GM18498 (cell line): ENCODE results near the gene CYP20A1.
A peak's percentile ranks its signal among the peaks of the same experiment; 100 is the strongest.
"Not testable (repeated sequence)": the region's sequence is repeated elsewhere in the genome, so short reads cannot be mapped to it uniquely, and the experiment has no call there.

ENCODE experiments used
- ATAC-seq: cut with Tn5 transposase; IDR thresholded peaks from one replicate; pipeline ENCODE4 v1.9.1; 2021; ENCODE audit warnings: mild to moderate bottlenecking, moderate library complexity; ENCODE audit not compliant: unreplicated experiment

CYP20A1 gene

GRCh38 chr2:203279288-203279687, 40.5 kb downstream of the CYP20A1 start:
- ATAC-seq = no peak

- ATAC-seq = no peak
Observed at GRCh38 chr2:203280428-203281064, 41.7 kb downstream of the CYP20A1 start.

- ATAC-seq = no peak
Observed at GRCh38 chr2:203282101-203282500, 43.3 kb downstream of the CYP20A1 start.

- ATAC-seq = no peak
Observed at GRCh38 chr2:203286532-203286931, 47.7 kb downstream of the CYP20A1 start.

GRCh38 chr2:203301667-203302066, 62.8 kb downstream of the CYP20A1 start:
- ATAC-seq = no peak

- ATAC-seq = not testable (repeated sequence)
Observed at GRCh38 chr2:203302586-203302985, 63.8 kb downstream of the CYP20A1 start.

GRCh38 chr2:203310688-203311436, 72.0 kb downstream of the CYP20A1 start:
- ATAC-seq = no peak

- ATAC-seq = no peak
Observed at GRCh38 chr2:203326356-203326755, 87.5 kb downstream of the CYP20A1 start.

GRCh38 chr2:203327582-203327900, 88.7 kb downstream of the CYP20A1 start:
- no peak for ATAC-seq

GRCh38 chr2:203327901-203328759, 89.3 kb downstream of the CYP20A1 start, which contains the start of gene ABI2:
ABI2 (plus strand) TSS chr2:203328394; CDS start chr2:203328515, 121 bp downstream.
- peak; percentile 67 for ATAC-seq

GRCh38 chr2:203328760-203329540, 90.1 kb downstream of the CYP20A1 start:
- peak; percentile 74 for ATAC-seq

GRCh38 chr2:203330434-203330833, 91.6 kb downstream of the CYP20A1 start:
- no peak for ATAC-seq

- no peak for ATAC-seq
Observed at GRCh38 chr2:203338322-203338721, 99.5 kb downstream of the CYP20A1 start.

GRCh38 chr2:203340791-203341487, 102.1 kb downstream of the CYP20A1 start:
- no peak for ATAC-seq

GRCh38 chr2:203341741-203342310, 103.0 kb downstream of the CYP20A1 start:
- no peak for ATAC-seq

- ATAC-seq = not testable (repeated sequence)
Observed at GRCh38 chr2:203342374-203342773, 103.6 kb downstream of the CYP20A1 start.

GRCh38 chr2:203344667-203345066, 105.8 kb downstream of the CYP20A1 start:
- no peak for ATAC-seq

GRCh38 chr2:203346612-203347011, 107.8 kb downstream of the CYP20A1 start:
- ATAC-seq = no peak

GRCh38 chr2:203347375-203347774, 108.6 kb downstream of the CYP20A1 start:
- ATAC-seq = no peak
